NCI-H1092 treated with DMSO at 0.1 percent for 48 hours (cell line): ENCODE results near the gene TC2N.
"Not testable (repeated sequence)": the region's sequence is repeated elsewhere in the genome, so short reads cannot be mapped to it uniquely, and the experiment has no call there.

ENCODE experiments used
- DNase-seq: peaks from one replicate; lab custom pipeline; 2025; lab: John Stamatoyannopoulos, UW

TC2N gene

GRCh38 chr14:91889477-91890211, 22.3 kb upstream of the TC2N start:
- no peak for DNase-seq

- no peak for DNase-seq
Measured at GRCh38 chr14:91888641-91889476, 21.5 kb upstream of the TC2N start.

- DNase-seq: no peak
Measured at GRCh38 chr14:91886961-91887360, 19.6 kb upstream of the TC2N start.

GRCh38 chr14:91885839-91886238, 18.5 kb upstream of the TC2N start:
- no peak for DNase-seq

GRCh38 chr14:91885113-91885712, 17.9 kb upstream of the TC2N start:
- DNase-seq: no peak

GRCh38 chr14:91884664-91885063, 17.3 kb upstream of the TC2N start:
- no peak for DNase-seq

- no peak for DNase-seq
Measured at GRCh38 chr14:91883753-91884152, 16.4 kb upstream of the TC2N start.

- DNase-seq: no peak
Measured at GRCh38 chr14:91882776-91883175, 15.4 kb upstream of the TC2N start.

GRCh38 chr14:91882369-91882768, 15.0 kb upstream of the TC2N start:
- DNase-seq: no peak

- DNase-seq: no peak
Measured at GRCh38 chr14:91879196-91879595, 11.9 kb upstream of the TC2N start.

GRCh38 chr14:91878274-91878673, 10.9 kb upstream of the TC2N start:
- no peak for DNase-seq

- no peak for DNase-seq
Measured at GRCh38 chr14:91877376-91877915, 10.1 kb upstream of the TC2N start.

- DNase-seq: no peak
Measured at GRCh38 chr14:91876492-91876891, 9.2 kb upstream of the TC2N start.

- no peak for DNase-seq
Measured at GRCh38 chr14:91875525-91876286, 8.4 kb upstream of the TC2N start.

GRCh38 chr14:91873471-91874415, 6.4 kb upstream of the TC2N start:
- DNase-seq: no peak

- DNase-seq: no peak
Measured at GRCh38 chr14:91872517-91873470, 5.5 kb upstream of the TC2N start.

GRCh38 chr14:91872011-91872501, 4.7 kb upstream of the TC2N start:
- no peak for DNase-seq

- not testable (repeated sequence) for DNase-seq
Measured at GRCh38 chr14:91871401-91871800, 4.1 kb upstream of the TC2N start.

- no peak for DNase-seq
Measured at GRCh38 chr14:91870890-91871289, 3.6 kb upstream of the TC2N start.
